Dendritic cell treated with granulocyte-macrophage colony-stimulating factor and Interleukin-4, amounts not matched to agents 40 ng/mL and 50 ng/mL, for 4 days (primary cell): ENCODE measurements around the gene VDAC2.

Experiments used
- H3K27ac Mint-ChIP-seq: one replicate; pipeline ENCODE4 v1.8.0; 2022; ENCODE audit warnings: mild to moderate bottlenecking, mixed read lengths
- H3K27me3 Mint-ChIP-seq: one replicate; pipeline ENCODE4 v1.8.0; 2022; ENCODE audit warnings: mild to moderate bottlenecking, mixed read lengths
- H3K36me3 Mint-ChIP-seq: one replicate; pipeline ENCODE4 v1.8.0; 2022; ENCODE audit warnings: low read depth, mixed read lengths
- H3K4me1 Mint-ChIP-seq: one replicate; pipeline ENCODE4 v1.8.0; 2022; ENCODE audit warnings: low read depth, mixed read lengths
- H3K4me3 Mint-ChIP-seq: one replicate; pipeline ENCODE4 v1.8.0; 2022; ENCODE audit warnings: mild to moderate bottlenecking, moderate library complexity, mixed read lengths
- H3K9me3 Mint-ChIP-seq: one replicate; pipeline ENCODE4 v1.8.0; 2022; ENCODE audit warnings: mixed read lengths
- intact Hi-C: fragments of 100-400 bp; cut with micrococcal nuclease; formaldehyde crosslinking; loops from one replicate; pipeline ENCODE4 v1.15.0; 2022

Gene VDAC2

DNA sequence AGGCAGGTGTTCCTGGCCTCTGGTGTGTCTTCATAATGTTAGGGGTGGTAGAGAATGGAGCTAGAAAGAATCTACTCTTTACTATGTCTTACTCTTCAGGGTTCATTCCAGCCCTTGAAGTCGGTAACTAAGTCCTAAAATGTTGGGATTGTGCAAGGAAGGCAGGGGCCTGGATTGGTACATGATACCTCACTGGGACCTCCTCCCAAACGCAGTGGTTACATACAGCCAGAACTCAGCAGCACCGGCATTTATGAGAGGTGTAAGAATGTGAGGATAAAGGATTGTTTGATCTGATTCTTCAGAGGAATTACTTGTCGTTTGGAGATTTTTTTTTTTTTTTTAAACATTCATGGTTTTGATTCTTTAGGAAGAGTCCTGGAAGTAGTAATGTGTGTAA lies 18.2 kb downstream of the VDAC2 start:
- H3K36me3 Mint-ChIP-seq, result peaks cover 98% of the 10 kb centered on the region

DNA sequence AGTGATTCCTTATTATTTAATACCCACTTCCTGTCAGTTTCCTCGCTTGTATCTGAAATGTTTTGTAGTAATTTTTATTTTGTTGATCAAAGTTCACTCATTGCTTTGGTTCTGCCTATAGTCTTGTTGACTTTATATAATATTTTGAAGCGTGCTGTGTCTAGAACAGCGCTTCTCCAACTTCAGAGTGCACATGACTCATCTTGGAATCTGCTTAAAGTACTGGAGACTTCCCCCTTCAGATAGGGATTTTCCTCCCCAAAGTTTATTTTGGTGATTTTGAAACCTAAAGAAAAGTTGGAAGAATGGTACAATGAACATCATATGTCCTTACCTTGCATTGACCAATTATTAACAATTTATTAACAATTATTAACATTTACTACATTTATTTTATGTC lies 19.4 kb downstream of the VDAC2 start:
- H3K4me3 Mint-ChIP-seq, result no peak overlapping the region
- peaks cover 37% of the 10 kb centered on the region for H3K4me1 Mint-ChIP-seq
- no peaks in the 10 kb centered on the region for H3K9me3 Mint-ChIP-seq
- H3K36me3 Mint-ChIP-seq, result peaks cover 86% of the 10 kb centered on the region
- no peak overlapping the region for H3K27ac Mint-ChIP-seq
- intact Hi-C loops, result loop anchor here (2.0 to 10.0 kb wide), 2 partner anchors 41 to 965 kb away; no protein-coding TSS in a partner anchor
- H3K27me3 Mint-ChIP-seq, result no peaks in the 10 kb centered on the region

More for the DNA sequence above, 18.2 kb downstream of the VDAC2 start:
- Mint-ChIP-seq H3K9me3 (no peaks in the 10 kb centered on the region), H3K27ac (no peak overlapping the region), H3K4me1 (peaks cover 38% of the 10 kb centered on the region), H3K4me3 (no peak overlapping the region), H3K27me3 (no peaks in the 10 kb centered on the region)
- intact Hi-C loops, result no loop called here

GRCh38 chr10:75230600-75231038 lies 20.0 kb downstream of the VDAC2 start:
- H3K4me3 Mint-ChIP-seq, result no peak overlapping the region

GRCh38 chr10:75231672-75232581 lies 21.3 kb downstream of the VDAC2 start:
- no peaks in the 10 kb centered on the region for H3K27me3 Mint-ChIP-seq
- intact Hi-C loops, result loop anchor here (2.0 to 10.0 kb wide), 2 partner anchors 43 to 967 kb away; no protein-coding TSS in a partner anchor
- H3K27ac Mint-ChIP-seq, result no peak overlapping the region
- H3K36me3 Mint-ChIP-seq, result peaks cover 67% of the 10 kb centered on the region
- H3K4me1 Mint-ChIP-seq, result peaks cover 42% of the 10 kb centered on the region
- H3K4me3 Mint-ChIP-seq, result no peak overlapping the region
- no peaks in the 10 kb centered on the region for H3K9me3 Mint-ChIP-seq

More at GRCh38 chr10:75230600-75231038, 20.0 kb downstream of the VDAC2 start:
- Mint-ChIP-seq H3K27me3 (no peaks in the 10 kb centered on the region), H3K27ac (peak overlapping the region; percentile 56), H3K9me3 (no peaks in the 10 kb centered on the region), H3K36me3 (peaks cover 80% of the 10 kb centered on the region), H3K4me1 (peaks cover 37% of the 10 kb centered on the region)
- intact Hi-C loops, result loop anchor here (2.0 to 10.0 kb wide), 2 partner anchors 42 to 966 kb away; no protein-coding TSS in a partner anchor

DNA sequence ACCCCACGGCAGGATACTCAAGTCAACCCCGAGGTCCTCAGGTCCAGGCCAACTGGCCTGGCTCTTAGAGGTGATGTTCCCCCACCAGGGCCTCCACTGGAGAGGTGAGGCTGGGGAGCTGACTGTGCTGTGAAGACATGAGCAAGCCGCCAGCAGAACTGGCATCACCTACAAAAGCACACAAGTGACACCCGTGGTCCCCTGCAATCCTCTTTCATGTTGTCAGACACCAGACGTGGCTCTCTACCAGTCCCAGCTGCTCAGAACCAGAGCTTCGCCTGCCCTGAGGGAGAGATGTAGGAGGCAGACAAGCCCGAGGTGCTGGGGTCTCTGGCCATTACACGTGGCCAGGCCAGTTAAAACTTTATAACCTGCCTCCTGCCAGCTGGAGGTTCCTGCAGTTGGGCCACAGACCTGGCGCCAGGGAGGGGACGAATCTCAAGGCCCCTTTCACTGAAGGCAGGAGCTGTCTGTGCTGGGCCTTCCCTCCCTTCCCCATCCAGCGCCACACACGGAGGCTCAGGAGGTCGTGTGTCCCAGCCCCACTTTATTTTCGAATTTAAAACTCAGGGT lies 22.9 kb downstream of the VDAC2 start:
- intact Hi-C loops, result loop anchor here (2.0 to 10.0 kb wide), 3 partner anchors 23 to 969 kb away; partner anchors contain the start of genes SAMD8 and VDAC2
- no peaks in the 10 kb centered on the region for H3K27me3 Mint-ChIP-seq
- no peaks in the 10 kb centered on the region for H3K9me3 Mint-ChIP-seq
- H3K4me1 Mint-ChIP-seq, result peaks cover 34% of the 10 kb centered on the region
- peaks cover 52% of the 10 kb centered on the region for H3K36me3 Mint-ChIP-seq
- H3K4me3 Mint-ChIP-seq, result peak overlapping the region; percentile 83
- peak overlapping the region; percentile 76 for H3K27ac Mint-ChIP-seq

GRCh38 chr10:75234017-75234682 lies 23.6 kb downstream of the VDAC2 start:
- H3K27ac Mint-ChIP-seq, result peak overlapping the region; percentile 76

DNA sequence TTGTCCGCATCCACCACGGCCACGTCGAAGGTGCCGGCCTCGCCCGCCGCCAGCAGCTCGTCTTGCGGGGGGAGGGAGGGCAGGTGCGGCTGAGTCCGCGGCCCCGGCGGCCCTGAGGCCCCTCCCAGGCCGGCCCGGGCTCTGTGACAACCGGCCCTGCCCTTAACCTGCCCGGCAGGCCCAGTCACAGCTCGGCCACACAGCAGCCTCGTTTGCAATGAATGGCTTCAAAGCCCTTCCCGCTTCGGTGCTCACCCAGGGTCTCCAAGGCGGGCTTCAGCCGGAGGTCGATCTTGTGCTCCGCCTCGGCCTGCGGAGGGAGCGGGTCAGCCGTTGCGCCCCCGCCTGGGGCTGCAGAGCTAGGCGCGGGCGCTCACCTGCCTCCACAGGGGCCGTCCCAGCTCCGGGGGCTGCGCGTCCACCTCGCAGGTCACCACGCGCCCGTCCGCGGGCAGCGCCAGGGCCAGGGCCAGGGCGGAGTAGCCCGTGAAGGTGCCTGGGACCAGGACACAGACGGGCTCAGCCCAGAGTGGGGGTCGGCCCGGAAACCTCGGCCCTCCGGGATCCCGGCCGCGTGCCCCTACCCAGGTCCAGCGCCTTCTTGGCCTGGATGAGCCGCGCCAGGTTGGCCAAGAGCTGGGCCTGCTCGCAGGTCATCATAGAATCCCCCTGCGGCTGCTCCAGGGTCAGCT lies 24.2 kb downstream of the VDAC2 start:
- Mint-ChIP-seq H3K4me3 (peak overlapping the region; percentile 83), H3K27ac (peak overlapping the region; percentile 76), H3K9me3 (no peaks in the 10 kb centered on the region), H3K4me1 (peaks cover 26% of the 10 kb centered on the region), H3K27me3 (no peaks in the 10 kb centered on the region), H3K36me3 (peaks cover 39% of the 10 kb centered on the region)
- intact Hi-C loops, result loop anchor here (2.0 to 10.0 kb wide), 3 partner anchors 24 to 970 kb away; partner anchors contain the start of genes SAMD8 and VDAC2

More at GRCh38 chr10:75234017-75234682, 23.6 kb downstream of the VDAC2 start:
- Mint-ChIP-seq H3K4me1 (peaks cover 28% of the 10 kb centered on the region), H3K9me3 (no peaks in the 10 kb centered on the region), H3K27me3 (no peaks in the 10 kb centered on the region), H3K4me3 (peak overlapping the region; percentile 83), H3K36me3 (peaks cover 46% of the 10 kb centered on the region)
- intact Hi-C loops, result loop anchor here (2.0 to 10.0 kb wide), 3 partner anchors 23 to 969 kb away; partner anchors contain the start of genes SAMD8 and VDAC2

DNA sequence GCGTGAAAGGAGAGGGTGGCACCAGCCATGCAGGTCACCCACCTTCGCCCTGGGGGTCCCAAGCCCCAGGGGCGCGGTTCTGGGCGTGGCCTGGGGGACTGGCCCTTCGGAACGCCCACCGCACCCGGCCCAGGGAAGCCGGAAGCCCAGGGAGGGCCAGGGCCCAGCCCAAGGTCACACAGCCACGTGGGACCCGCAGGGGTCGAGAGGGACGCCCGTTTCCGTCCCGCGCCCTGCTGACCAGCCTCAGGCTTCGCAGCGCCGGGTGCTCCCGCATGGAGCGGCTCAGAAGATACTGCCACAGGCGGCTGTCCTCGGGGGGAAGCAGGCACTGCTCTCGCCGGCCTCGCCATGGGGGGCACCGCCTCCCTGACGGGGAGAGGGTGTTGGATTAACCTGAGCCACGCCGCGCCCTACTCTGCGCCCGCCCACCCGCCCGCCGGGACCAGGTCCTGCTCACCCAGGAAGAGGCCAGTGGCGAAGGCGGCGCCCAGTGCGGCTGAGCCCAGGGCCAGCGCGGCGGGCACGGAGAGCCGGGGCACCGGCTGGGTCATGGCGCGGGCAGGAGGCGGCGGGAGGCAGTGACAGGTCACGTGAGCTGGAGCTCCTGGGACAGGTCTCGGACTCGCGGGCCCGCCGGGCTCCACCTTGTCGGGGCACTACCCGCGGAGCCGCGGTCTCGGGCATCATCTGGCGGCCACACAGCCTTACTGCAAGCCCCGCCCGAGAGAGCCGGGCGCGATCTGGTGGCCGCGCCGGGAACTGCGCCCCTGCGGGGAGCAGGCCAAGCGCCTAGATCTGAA lies 25.0 kb downstream of the VDAC2 start, which contains the start of gene COMTD1:
COMTD1 (minus strand) TSS at position 583 of the 803 bp plus-strand sequence; CDS start at position 554, 29 bp downstream.
- H3K36me3 Mint-ChIP-seq, result peaks cover 32% of the 10 kb centered on the region
- intact Hi-C loops, result loop anchor here (2.0 to 10.0 kb wide), 3 partner anchors 25 to 971 kb away; partner anchors contain the start of genes SAMD8 and VDAC2
- no peaks in the 10 kb centered on the region for H3K27me3 Mint-ChIP-seq
- H3K9me3 Mint-ChIP-seq, result no peaks in the 10 kb centered on the region
- peak within 1 kb of the TSS; percentile 72 for H3K27ac Mint-ChIP-seq
- H3K4me1 Mint-ChIP-seq, result peaks cover 21% of the 10 kb centered on the region
- peak within 1 kb of the TSS; percentile 83 for H3K4me3 Mint-ChIP-seq

- H3K36me3 Mint-ChIP-seq, result peaks cover 24% of the 10 kb centered on the region
These were observed 25.7 kb downstream of the VDAC2 start for GRCh38 chr10:75236178-75236825.

GRCh38 chr10:75238182-75239095 lies 27.8 kb downstream of the VDAC2 start:
- intact Hi-C loops, result loop anchor here (10.0 kb wide), 1 partner anchor 974 kb away; no protein-coding TSS in a partner anchor
- no peaks in the 10 kb centered on the region for H3K9me3 Mint-ChIP-seq
- no peak overlapping the region for H3K4me3 Mint-ChIP-seq
- no peaks in the 10 kb centered on the region for H3K27me3 Mint-ChIP-seq
- peaks cover 15% of the 10 kb centered on the region for H3K4me1 Mint-ChIP-seq
- no peak overlapping the region for H3K27ac Mint-ChIP-seq
- H3K36me3 Mint-ChIP-seq, result peaks cover 3% of the 10 kb centered on the region

More at GRCh38 chr10:75236178-75236825, 25.7 kb downstream of the VDAC2 start:
- peak overlapping the region; percentile 83 for H3K4me3 Mint-ChIP-seq
- H3K9me3 Mint-ChIP-seq, result no peaks in the 10 kb centered on the region
- H3K4me1 Mint-ChIP-seq, result peaks cover 17% of the 10 kb centered on the region
- H3K27me3 Mint-ChIP-seq, result no peaks in the 10 kb centered on the region
- intact Hi-C loops, result loop anchor here (10.0 kb wide), 1 partner anchor 972 kb away; no protein-coding TSS in a partner anchor
- peak overlapping the region; percentile 72 for H3K27ac Mint-ChIP-seq
